ENCODE measurements around the gene KCNQ1. TPM values are rescaled to one million over a fixed set of nuclear protein-coding genes. Genes with fewer than 3 reads are reported as not detected.

KCNQ1 gene
- total and polyA plus RNA-seq, 2 donors (not counting 1 experiment from before 2014, with no cell fraction given): 21.5 to 28.8 TPM

DNA sequence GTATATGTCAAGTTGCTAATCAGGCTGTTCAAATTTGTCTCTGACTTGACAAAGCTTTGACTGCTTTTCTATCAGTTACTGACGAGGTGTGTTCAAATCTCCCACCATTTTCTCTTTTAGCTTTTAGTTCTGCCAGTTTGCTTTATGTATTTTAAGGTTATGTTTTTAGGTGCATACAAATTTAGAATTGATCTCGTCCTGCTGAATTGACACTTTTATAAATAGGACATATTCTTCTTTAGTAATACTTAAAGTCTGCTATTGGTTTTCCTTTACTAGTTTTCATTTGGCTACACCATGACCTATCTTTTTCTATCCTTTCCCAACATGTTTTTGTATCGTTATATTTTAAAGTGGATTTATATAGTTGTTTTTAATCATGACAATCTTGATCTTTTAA lies 320.7 kb downstream of the KCNQ1 start:
- Mint-ChIP-seq H3K4me1 (no peaks in the 10 kb centered on the region), H3K4me3 (no peak overlapping the region), H3K9me3 (ENCODE audit: insufficient read depth) (no peaks in the 10 kb centered on the region), H3K27me3 (peaks cover 4% of the 10 kb centered on the region), H3K27ac (no peak overlapping the region)
- Histone ChIP-seq H3K4me2 (replicated peaks; ENCODE audit: low read depth, low read length, poor library complexity, severe bottlenecking) (no peak overlapping the region), H3K27ac (ENCODE audit: low read length in 2 of 2) (no peak overlapping the region), H4K20me1 (ENCODE audit: control insufficient read depth, insufficient read depth, low read length, poor library complexity, severe bottlenecking) (no peaks in the 10 kb centered on the region), H3K4me3 (ENCODE audit: control extremely low read depth in 1 of 5, extremely low read depth in 1 of 5, insufficient read depth in 1 of 5, low read depth in 2 of 5, low read length in 4 of 5) (no peak overlapping the region), H3K9me3 (ENCODE audit: control extremely low read depth in 1 of 3, control insufficient read depth in 2 of 3, insufficient read depth in 1 of 3, low read length in 2 of 3) (peaks cover 0 to 3% (median 1%) of the 10 kb centered on the region in 3 donors), H3K27me3 (replicated peaks in 1 of 4; ENCODE audit: control extremely low read depth in 1 of 4, control insufficient read depth in 3 of 4, insufficient read depth in 4 of 4, low read length in 3 of 4) (no peaks in the 10 kb centered on the region), H3K79me2 (ENCODE audit: control insufficient read depth, insufficient read depth, low read length) (no peaks in the 10 kb centered on the region), H3K9ac (ENCODE audit: low read length) (no peak overlapping the region), H3K36me3 (replicated peaks in 1 of 2; ENCODE audit: control extremely low read depth in 1 of 2, control insufficient read depth in 1 of 2, extremely low read depth in 1 of 2, insufficient read depth in 2 of 2, low read length in 1 of 2) (peaks cover 0 to 18% of the 10 kb centered on the region in 2 experiments), H3K4me1 (ENCODE audit: control insufficient read depth in 2 of 2, insufficient read depth in 2 of 2, low read length in 2 of 2) (no peaks in the 10 kb centered on the region), H2AFZ (ENCODE audit: insufficient read depth, low read depth, low read length, poor library complexity, severe bottlenecking) (no peak overlapping the region)
- intact Hi-C loops (cut with micrococcal nuclease): no loop called here
- DNase-seq (no peak), ATAC-seq (ENCODE audit: low read depth) (no peak)
- no CpG with 5 or more reads among the region's 3 CpGs for WGBS (ENCODE audit: insufficient coverage)
- no peak for TF ChIP-seq CTCF (IDR thresholded peaks at IDR 0.05)
- no peak for TF ChIP-seq EZH2 (IDR thresholded peaks at IDR 0.05; ENCODE audit: borderline replicate concordance, insufficient read depth, low read depth, low read length, poor library complexity, severe bottlenecking)
- ChIA-PET POLR2A (no interaction called here), CTCF (no interaction called here)

GRCh38 chr11:2766166-2766565 lies 321.4 kb downstream of the KCNQ1 start:
- WGBS (ENCODE audit: insufficient coverage): 95% methylated on average over 4 of the region's 4 CpGs
- POLR2A ChIA-PET: no interaction called here

More at GRCh38 chr11:2766166-2766565, 321.4 kb downstream of the KCNQ1 start:
- H3K27me3 ChIP-seq (replicated peaks in 1 of 4; ENCODE audit: control extremely low read depth in 1 of 4, control insufficient read depth in 3 of 4, insufficient read depth in 4 of 4, low read length in 3 of 4): no peaks in the 10 kb centered on the region
- Mint-ChIP-seq H3K4me3 (no peak overlapping the region), H3K4me1 (no peaks in the 10 kb centered on the region), H3K27me3 (peaks cover 4% of the 10 kb centered on the region), H3K9me3 (ENCODE audit: insufficient read depth) (no peaks in the 10 kb centered on the region), H3K27ac (no peak overlapping the region)
- H3K27ac ChIP-seq (ENCODE audit: low read length in 2 of 2): no peak overlapping the region
- no peak overlapping the region for H3K4me2 ChIP-seq (replicated peaks; ENCODE audit: low read depth, low read length, poor library complexity, severe bottlenecking)
- no peaks in the 10 kb centered on the region for H3K79me2 ChIP-seq (ENCODE audit: control insufficient read depth, insufficient read depth, low read length)
- no peak overlapping the region for H2AFZ ChIP-seq (ENCODE audit: insufficient read depth, low read depth, low read length, poor library complexity, severe bottlenecking)
- DNase-seq: no peak
- ATAC-seq (ENCODE audit: low read depth): no peak
- H3K9me3 ChIP-seq (ENCODE audit: control extremely low read depth in 1 of 3, control insufficient read depth in 2 of 3, insufficient read depth in 1 of 3, low read length in 2 of 3): peaks cover 0 to 3% (median 1%) of the 10 kb centered on the region in 3 donors
- CTCF ChIA-PET: no interaction called here
- peaks cover 0 to 18% of the 10 kb centered on the region in 2 experiments for H3K36me3 ChIP-seq (replicated peaks in 1 of 2; ENCODE audit: control extremely low read depth in 1 of 2, control insufficient read depth in 1 of 2, extremely low read depth in 1 of 2, insufficient read depth in 2 of 2, low read length in 1 of 2)
- no peaks in the 10 kb centered on the region for H4K20me1 ChIP-seq (ENCODE audit: control insufficient read depth, insufficient read depth, low read length, poor library complexity, severe bottlenecking)
- H3K4me1 ChIP-seq (ENCODE audit: control insufficient read depth in 2 of 2, insufficient read depth in 2 of 2, low read length in 2 of 2): no peaks in the 10 kb centered on the region
- no peak for TF ChIP-seq CTCF (IDR thresholded peaks at IDR 0.05)
- TF ChIP-seq EZH2 (IDR thresholded peaks at IDR 0.05; ENCODE audit: borderline replicate concordance, insufficient read depth, low read depth, low read length, poor library complexity, severe bottlenecking): no peak
- intact Hi-C loops (cut with micrococcal nuclease): no loop called here
- no peak overlapping the region for H3K4me3 ChIP-seq (ENCODE audit: control extremely low read depth in 1 of 5, extremely low read depth in 1 of 5, insufficient read depth in 1 of 5, low read depth in 2 of 5, low read length in 4 of 5)
- H3K9ac ChIP-seq (ENCODE audit: low read length): no peak overlapping the region

Measured in B cell (primary cell).